GM12873 (cell line): Measurements from ENCODE around the gene OBP2B.

Source experiments
- TF ChIP-seq, protein P1 (sequence below): IDR thresholded peaks from 2 replicates; pipeline ENCODE4 v1.5.1; 2012; ENCODE audit warnings: low read depth, mild to moderate bottlenecking, moderate library complexity, low read length, control low read depth; ENCODE audit not compliant: insufficient read depth; ENCODE audit errors: missing control alignments

OBP2B gene

GRCh38 chr9:133168432-133168831, 40.6 kb downstream of the OBP2B start:
- TF ChIP-seq, protein P1, sequence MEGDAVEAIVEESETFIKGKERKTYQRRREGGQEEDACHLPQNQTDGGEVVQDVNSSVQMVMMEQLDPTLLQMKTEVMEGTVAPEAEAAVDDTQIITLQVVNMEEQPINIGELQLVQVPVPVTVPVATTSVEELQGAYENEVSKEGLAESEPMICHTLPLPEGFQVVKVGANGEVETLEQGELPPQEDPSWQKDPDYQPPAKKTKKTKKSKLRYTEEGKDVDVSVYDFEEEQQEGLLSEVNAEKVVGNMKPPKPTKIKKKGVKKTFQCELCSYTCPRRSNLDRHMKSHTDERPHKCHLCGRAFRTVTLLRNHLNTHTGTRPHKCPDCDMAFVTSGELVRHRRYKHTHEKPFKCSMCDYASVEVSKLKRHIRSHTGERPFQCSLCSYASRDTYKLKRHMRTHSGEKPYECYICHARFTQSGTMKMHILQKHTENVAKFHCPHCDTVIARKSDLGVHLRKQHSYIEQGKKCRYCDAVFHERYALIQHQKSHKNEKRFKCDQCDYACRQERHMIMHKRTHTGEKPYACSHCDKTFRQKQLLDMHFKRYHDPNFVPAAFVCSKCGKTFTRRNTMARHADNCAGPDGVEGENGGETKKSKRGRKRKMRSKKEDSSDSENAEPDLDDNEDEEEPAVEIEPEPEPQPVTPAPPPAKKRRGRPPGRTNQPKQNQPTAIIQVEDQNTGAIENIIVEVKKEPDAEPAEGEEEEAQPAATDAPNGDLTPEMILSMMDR, result no peak

DNA sequence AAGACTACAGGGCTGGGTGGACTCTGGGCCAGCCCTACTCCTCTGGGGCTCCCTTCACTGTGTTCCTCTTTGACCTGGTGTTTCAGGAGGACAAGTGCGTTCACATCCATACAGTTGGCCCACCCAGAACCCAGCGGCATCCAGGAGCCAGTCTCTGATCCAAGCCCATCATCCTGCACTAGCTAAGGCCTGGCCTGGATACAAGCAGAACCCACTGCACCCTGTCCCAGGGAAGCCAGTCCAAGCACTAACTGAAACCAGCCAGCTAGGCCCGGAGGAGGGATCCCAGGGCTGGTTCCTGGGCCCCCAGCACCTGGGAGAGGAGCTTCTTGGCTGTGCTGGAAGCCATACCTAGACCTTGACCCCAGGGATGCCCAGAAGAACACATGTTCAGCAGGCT, 41.3 kb downstream of the OBP2B start:
- TF ChIP-seq, protein P1, result no peak

DNA sequence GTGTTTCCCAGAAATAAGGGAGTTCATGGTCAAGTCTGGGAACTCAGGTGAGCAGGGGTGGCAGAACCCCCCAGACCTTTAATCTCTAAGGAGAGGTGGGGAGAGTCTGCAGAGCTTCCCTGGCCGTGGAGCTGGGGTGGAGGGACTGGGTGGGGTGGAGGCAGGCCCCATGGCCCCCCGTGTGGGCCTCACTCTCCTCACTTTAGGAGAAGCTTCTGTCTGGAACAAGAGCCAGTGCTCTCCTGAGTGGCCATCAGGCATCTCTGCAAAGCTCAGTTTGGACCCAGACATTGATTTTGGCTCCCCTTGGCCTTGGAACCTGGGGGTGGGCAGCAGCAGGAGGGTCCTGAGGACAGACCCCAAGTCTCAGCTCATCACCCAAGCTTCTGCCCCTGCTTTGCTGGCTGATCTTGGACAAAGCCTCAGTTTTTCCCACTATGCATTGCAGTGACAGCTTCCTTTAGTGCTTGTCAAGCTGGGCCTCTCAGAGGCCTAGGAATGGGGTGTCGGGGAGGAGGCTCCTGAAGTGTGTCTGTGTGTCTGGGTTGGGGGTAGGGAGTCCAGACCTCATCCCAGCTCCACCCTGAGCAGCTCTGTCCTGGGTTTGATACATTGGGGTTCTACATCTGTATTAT, 41.8 kb downstream of the OBP2B start:
- TF ChIP-seq, protein P1, result no peak

DNA sequence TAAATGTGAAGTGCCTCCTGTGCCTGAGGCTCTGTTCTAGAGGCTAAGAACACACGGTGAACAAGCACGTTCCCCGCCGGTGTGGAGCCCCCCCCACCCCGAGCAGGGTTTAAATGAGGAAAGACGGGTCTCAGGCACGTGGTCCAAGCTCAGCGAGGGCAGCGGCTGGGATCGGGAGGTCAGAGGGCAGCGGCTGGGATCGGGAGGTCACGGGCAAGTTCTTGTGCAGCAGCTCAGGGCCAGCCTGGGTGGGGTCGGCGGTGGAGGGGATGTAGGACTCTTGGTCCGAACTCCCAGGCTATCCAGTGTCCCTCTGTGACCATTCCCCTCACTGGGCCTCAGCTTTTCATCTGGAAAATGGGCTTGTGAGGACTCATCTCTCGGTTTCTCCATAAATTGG, 42.7 kb downstream of the OBP2B start:
- TF ChIP-seq, protein P1, result no peak

DNA sequence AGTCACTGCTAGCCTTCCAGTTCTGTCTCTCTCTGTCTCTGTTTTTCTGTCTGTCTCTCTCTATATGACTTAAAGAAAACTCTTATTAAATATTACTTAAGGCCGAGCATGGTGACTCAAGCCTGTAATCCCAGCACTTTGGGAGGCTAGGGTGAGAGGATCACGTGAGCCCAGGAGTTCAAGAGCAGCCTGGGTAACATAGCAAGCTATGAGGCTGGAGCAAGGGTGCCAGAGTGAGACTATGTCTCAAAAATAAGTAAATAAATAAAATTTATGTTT, 43.7 kb downstream of the OBP2B start:
- TF ChIP-seq, protein P1, result no peak

DNA sequence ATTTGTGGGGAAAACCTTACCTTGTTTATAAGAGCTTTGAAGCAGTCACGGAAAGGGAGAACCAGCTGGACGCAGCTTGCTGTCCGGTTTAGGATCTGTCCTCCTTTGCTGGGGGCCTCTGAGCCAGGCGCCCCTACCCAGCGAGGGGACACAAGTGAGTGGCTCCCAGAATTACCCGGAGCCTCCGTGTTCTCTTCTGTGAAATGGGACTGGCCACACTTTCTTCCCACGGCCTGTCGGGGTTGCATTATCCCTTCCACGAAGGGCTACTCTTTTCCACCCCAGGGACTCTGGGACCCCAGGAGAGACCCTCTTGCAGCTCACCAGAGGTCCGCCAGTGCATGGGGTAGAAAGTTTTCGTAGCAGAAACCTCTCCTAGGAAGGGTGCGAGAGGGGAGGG, 44.9 kb downstream of the OBP2B start:
- TF ChIP-seq, protein P1, result no peak

- TF ChIP-seq, protein P1, result no peak
Measured at GRCh38 chr9:133163504-133164172, 45.4 kb downstream of the OBP2B start, which contains the start of gene GBGT1. Gene GBGT1, minus strand, starts transcription at chr9:133163914. Its CDS starts 1,502 bp downstream, at chr9:133162412.
